GM12878 (cell line): Measurements from ENCODE around the gene TBCCD1. TPM values are rescaled to one million over a fixed set of nuclear protein-coding genes. Genes with fewer than 3 reads are reported as not detected.

Experiments
- ATAC-seq: fragments of 200-7000 bp; cut with Tn5 transposase; 3 replicates; pipeline ENCODE4 v1.9.1; 2020; ENCODE audit warnings: mild to moderate bottlenecking, moderate library complexity
- BruUV-seq: library from RNA; stranded (reverse); fragments of 400-500 nt; replicated peaks from 2 replicates; lab custom pipeline; 2021; lab: Mats Ljungman, UMichigan
- CTCF ChIA-PET: fragments of 300-600 bp; sonication (Branson Sonifier 250); formaldehyde crosslinking; extraction: SDS; loops from one replicate; lab custom pipeline; 2021; ENCODE audit warnings: inconsistent platforms; lab: Yijun Ruan, JAX
- POLR2A ChIA-PET: fragments of 350-600 bp; formaldehyde crosslinking; extraction: SDS; loops from one replicate; lab custom pipeline; 2021; ENCODE audit warnings: inconsistent platforms; lab: Charles Lee
- RAD21 ChIA-PET: fragments of 300-600 bp; sonication (Branson Sonifier 250); formaldehyde crosslinking; loops from one replicate; lab custom pipeline; 2023; ENCODE audit warnings: antibody characterized with exemption; ENCODE audit not compliant: unreplicated experiment; lab: Charles Lee
- SMC1A ChIA-PET: fragments of 300-600 bp; sonication (Branson Sonifier 250); formaldehyde crosslinking; loops from one replicate; lab custom pipeline; 2023; ENCODE audit not compliant: unreplicated experiment, uncharacterized antibody; lab: Charles Lee
- DNase-seq: peaks from one replicate; pipeline ENCODE4 v3.0.0-alpha.2; 2011; ENCODE audit warnings: low read depth, low spot score
- FAIRE-seq: peaks from 3 replicates; lab custom pipeline; 2011; peaks lifted over from hg19 to GRCh38; lab: Jason Lieb, UNC
- H2AFZ ChIP-seq: 2 replicates; pipeline ENCODE4 v1.6.0; 2011; ENCODE audit warnings: low read depth, low read length, control low read depth; ENCODE audit not compliant: control insufficient read depth
- H3K27ac ChIP-seq: 2 replicates; pipeline ENCODE4 v1.5.1; 2011; ENCODE audit warnings: control low read depth; ENCODE audit not compliant: control insufficient read depth, insufficient read depth
- H3K27me3 ChIP-seq, 2 experiments: replicated peaks in 1 of 2; 2 replicates each; pipeline versions ENCODE4 v1.6.0 to v1.6.1; 2011; ENCODE audit warnings: low read length in 1 of 2; ENCODE audit not compliant: control insufficient read depth in 2 of 2, insufficient read depth in 2 of 2
- H3K36me3 ChIP-seq, 2 experiments: 2 replicates each; pipeline ENCODE4 v1.5.1; 2011; ENCODE audit warnings: low read length in 1 of 2; ENCODE audit not compliant: control insufficient read depth in 2 of 2, insufficient read depth in 2 of 2
- H3K4me1 ChIP-seq: 2 replicates; pipeline ENCODE4 v1.6.1; 2011; ENCODE audit warnings: mild to moderate bottlenecking, low read length, moderate library complexity, mixed read lengths; ENCODE audit not compliant: control insufficient read depth, insufficient read depth
- H3K4me2 ChIP-seq: 2 replicates; pipeline ENCODE4 v1.6.0; 2011; ENCODE audit warnings: control low read depth; ENCODE audit not compliant: control insufficient read depth, insufficient read depth
- H3K4me3 ChIP-seq: fragments of 200-600 bp; sonication (generic); 2 replicates; pipeline ENCODE4 v1.5.1; 2016
- H3K79me2 ChIP-seq: 2 replicates; pipeline ENCODE4 v1.6.0; 2011; ENCODE audit warnings: low read length; ENCODE audit not compliant: control insufficient read depth, insufficient read depth
- H3K9ac ChIP-seq: 2 replicates; pipeline ENCODE4 v1.8.0; 2011; ENCODE audit warnings: low read length, control low read depth, mixed read lengths; ENCODE audit not compliant: control insufficient read depth, insufficient read depth
- H3K9me3 ChIP-seq: replicated peaks from 3 replicates; pipeline ENCODE4 v1.5.1; 2011; ENCODE audit warnings: mild to moderate bottlenecking, low read length; ENCODE audit not compliant: control insufficient read depth, insufficient read depth
- H4K20me1 ChIP-seq: 2 replicates; pipeline ENCODE4 v1.6.0; 2011; ENCODE audit not compliant: control insufficient read depth, insufficient read depth
- ASH2L ChIP-seq: fragments of 300-600, 200-600 bp; sonication (generic); IDR thresholded peaks from 2 replicates; pipeline ENCODE4 v1.6.1; 2017; ENCODE audit warnings: low read depth, mild to moderate bottlenecking, borderline replicate concordance
- CBX5 ChIP-seq: sonication (generic); IDR thresholded peaks from 2 replicates; pipeline ENCODE4 v1.6.1; 2016; ENCODE audit warnings: low read depth, moderate library complexity, mild to moderate bottlenecking, inconsistent platforms
- CUX1 ChIP-seq: IDR thresholded peaks from 2 replicates; pipeline ENCODE4 v1.6.1; 2012; ENCODE audit warnings: improper control_type of control experiment, low read depth, low read length; ENCODE audit not compliant: insufficient replicate concordance
- IKZF1 ChIP-seq: fragments of 450-650 bp; conservative IDR thresholded peaks from 2 replicates; pipeline ENCODE4 v1.6.1; 2017; ENCODE audit warnings: antibody characterized with exemption, mild to moderate bottlenecking
- MEF2A ChIP-seq: IDR thresholded peaks from 2 replicates; pipeline ENCODE4 v1.6.1; 2011; ENCODE audit warnings: low read depth, mild to moderate bottlenecking, low read length, moderate library complexity; ENCODE audit not compliant: insufficient read depth
- MXI1 ChIP-seq: fragments of 150-350 bp; IDR thresholded peaks from 2 replicates; pipeline ENCODE4 v1.6.1; 2011; ENCODE audit warnings: low read depth, mild to moderate bottlenecking, inconsistent platforms, low read length, improper control_type of control experiment
- NFIC ChIP-seq: IDR thresholded peaks from 2 replicates; pipeline ENCODE4 v1.6.1; 2012; ENCODE audit warnings: low read depth, mild to moderate bottlenecking, inconsistent platforms, low read length, moderate library complexity
- PAX8 ChIP-seq: fragments of 450-650 bp; IDR thresholded peaks from 2 replicates; pipeline ENCODE4 v1.6.1; 2017; ENCODE audit warnings: mild to moderate bottlenecking, moderate library complexity
- SP1 ChIP-seq: IDR thresholded peaks from one replicate; pipeline ENCODE4 v1.6.1; 2011; ENCODE audit warnings: low read depth, low read length
- SPI1 ChIP-seq: IDR thresholded peaks from 2 replicates; pipeline ENCODE4 v1.6.1; 2011; ENCODE audit warnings: low read depth, mild to moderate bottlenecking, low read length, moderate library complexity, borderline replicate concordance; ENCODE audit not compliant: insufficient read depth
- USF1 ChIP-seq: IDR thresholded peaks from 2 replicates; pipeline ENCODE4 v1.6.1; 2011; ENCODE audit warnings: borderline replicate concordance, low read depth, mild to moderate bottlenecking, moderate library complexity, mixed read lengths, low read length; ENCODE audit not compliant: insufficient read depth; ENCODE audit errors: extremely low read length
- ZNF274 ChIP-seq: IDR thresholded peaks from one replicate; pipeline ENCODE4 v1.8.0; 2011; ENCODE audit not compliant: insufficient read length, insufficient read depth
- WGBS: methylation state at CpG from one replicate; pipeline ENCODE4 v1.1.6; 2016; ENCODE audit warnings: low lambda C conversion rate; ENCODE audit not compliant: insufficient replicate concordance, insufficient coverage; ENCODE audit errors: missing lambda C conversion rate; 5-methylcytosine and 5-hydroxymethylcytosine counted together
- in situ Hi-C: fragments of 300-500 bp; cut with MboI; formaldehyde crosslinking; loops from 9 replicates; pipeline ENCODE4 v1.14.3; 2018; ENCODE audit warnings: mixed read lengths
- intact Hi-C: fragments of 100-400 bp; cut with micrococcal nuclease; formaldehyde crosslinking; loops from one replicate; pipeline ENCODE4 v1.14.2; 2022; ENCODE audit not compliant: unreplicated experiment
- polyA plus RNA-seq, 11 experiments: library from polyadenylated mRNA; depleted of rRNA in 4 of 11; unstranded in 6 of 11; stranded (reverse) in 5 of 11; fragments of >200 nt; fragmentation: Nextera tagmentation in 4 of 11; fragmentation: Illumina TruSeq in 1 of 11; extraction: Ambion mirVana in 4 of 11; extraction: Trizol in 1 of 11; gene quantifications; 1 replicate in 1 of 11; 2 replicates in 10 of 11; pipeline versions ENCODE4 v1.2.1 to v1.2.3, GENCODE V29; 2011 to 2016; ENCODE audit warnings: inconsistent platforms in 2 of 11, missing spikeins in 2 of 11, low read depth in 1 of 11
- total RNA-seq, 4 experiments: library from RNA; depleted of rRNA in 3 of 4; stranded (reverse); fragments of >200 nt in 3 of 4; fragmentation: Illumina TruSeq in 1 of 4; extraction: Trizol in 1 of 4; gene quantifications; 2 replicates each; pipeline versions ENCODE4 v1.2.1 to v1.2.3, GENCODE V29; 2013 to 2021

The TBCCD1 gene
- total and polyA plus RNA-seq, 10 of the 15 experiments (the other 5 are each of a cell fraction or from before 2014, with no cell fraction given), result 6.9 to 23.4 (median 14.7) TPM

DNA sequence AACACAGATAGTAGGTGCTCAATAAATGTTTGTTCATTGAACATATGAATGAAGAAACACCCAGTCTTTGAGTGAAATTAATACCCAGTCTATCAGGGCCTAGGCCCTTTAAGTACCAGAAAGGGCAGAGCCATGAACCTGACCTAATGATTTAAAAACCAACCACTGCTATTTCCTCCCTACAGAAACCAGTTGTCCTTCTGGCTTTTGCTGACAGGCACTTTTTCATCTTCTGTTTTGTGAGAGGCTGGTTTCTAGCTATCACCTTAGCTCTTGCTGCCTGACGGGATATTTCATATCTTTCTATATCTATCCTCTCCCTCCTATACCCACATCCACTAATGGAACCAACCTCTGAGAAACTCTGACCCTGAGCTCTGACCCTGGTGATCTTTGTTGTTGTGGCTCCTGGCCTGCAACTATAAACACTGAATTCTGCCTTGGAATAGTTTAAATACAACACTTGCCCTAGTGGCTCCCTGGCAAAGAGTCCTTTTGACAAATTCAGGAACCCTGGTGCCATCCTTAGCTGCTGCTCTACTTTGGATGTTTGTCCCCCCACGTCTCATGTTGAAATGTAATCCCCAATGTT is 41.6 kb upstream of the TBCCD1 start:
- H3K36me3 ChIP-seq, result no peaks in the 10 kb centered on the region
- in situ Hi-C loops, result loop anchor here (5.0 kb wide), 1 partner anchor 626 kb away; no protein-coding TSS in a partner anchor
- no peak for TF ChIP-seq MXI1
- TF ChIP-seq SPI1, result no peak
- TF ChIP-seq CBX5, result no peak
- no peak for TF ChIP-seq ASH2L
- TF ChIP-seq NFIC, result no peak
- no peak for TF ChIP-seq SP1
- no peak for TF ChIP-seq PAX8
- no peak for TF ChIP-seq IKZF1
- no peak for TF ChIP-seq ZNF274
- no peak for TF ChIP-seq CUX1
- TF ChIP-seq MEF2A, result no peak
- TF ChIP-seq USF1, result no peak
- TF ChIP-seq, all 136 proteins: peak for 0
- ATAC-seq (no peak), DNase-seq (no peak), FAIRE-seq (no peak)
- ChIA-PET CTCF (interaction anchor here (1.0 to 5.1 kb wide), 10 partner anchors 9 to 665 kb away, joined by 3 to 36 read pairs (median 7); partner anchors contain the start of gene DNAJB11), POLR2A (no interaction called here), SMC1A (interaction anchor here (0.7 to 2.6 kb wide), 8 partner anchors 12 to 629 kb away, joined by 3 to 28 read pairs (median 4); no protein-coding TSS in a partner anchor), RAD21 (interaction anchor here (0.7 to 2.5 kb wide), 5 partner anchors 68 to 948 kb away, joined by 3 to 8 read pairs (median 3); no protein-coding TSS in a partner anchor)
- Histone ChIP-seq H3K27ac (no peak overlapping the region), H3K79me2 (no peaks in the 10 kb centered on the region), H3K4me3 (no peak overlapping the region), H3K9ac (no peak overlapping the region), H3K4me2 (no peak overlapping the region), H3K9me3 (no peaks in the 10 kb centered on the region), H4K20me1 (no peaks in the 10 kb centered on the region), H3K4me1 (no peaks in the 10 kb centered on the region), H3K27me3 (peaks cover 2 to 3% of the 10 kb centered on the region in 2 experiments; a peak in 3 of 4 replicates), H2AFZ (no peak overlapping the region)
- intact Hi-C loops, result no loop called here
- WGBS, result 45% methylated on average over 2 of the region's 2 CpGs
- BruUV-seq, result no TSS peak
